ENCODE data around the gene HOXA10.

HOXA10 gene

DNA sequence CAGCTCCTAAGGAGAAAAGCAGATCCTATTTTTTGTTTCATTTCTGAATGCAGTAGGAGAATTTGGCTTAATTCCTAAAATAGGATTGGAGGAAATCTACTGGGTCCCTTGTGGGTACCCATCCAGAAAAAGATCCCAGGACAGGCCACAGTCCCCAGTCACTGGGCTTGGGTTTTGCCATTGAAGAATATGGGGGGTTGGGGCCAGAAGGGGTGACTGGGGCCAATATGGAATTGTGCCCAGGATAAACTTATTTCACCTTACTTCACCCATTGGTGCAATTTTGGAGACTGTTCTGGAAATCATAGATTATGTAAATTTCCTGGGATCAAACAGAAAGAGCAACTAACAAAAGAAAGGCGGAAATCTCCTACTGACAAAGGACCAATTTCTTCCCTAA is 35.6 kb downstream of the HOXA10 start:
- no peak overlapping the region for H3K27ac ChIP-seq
- TF ChIP-seq, protein P1, sequence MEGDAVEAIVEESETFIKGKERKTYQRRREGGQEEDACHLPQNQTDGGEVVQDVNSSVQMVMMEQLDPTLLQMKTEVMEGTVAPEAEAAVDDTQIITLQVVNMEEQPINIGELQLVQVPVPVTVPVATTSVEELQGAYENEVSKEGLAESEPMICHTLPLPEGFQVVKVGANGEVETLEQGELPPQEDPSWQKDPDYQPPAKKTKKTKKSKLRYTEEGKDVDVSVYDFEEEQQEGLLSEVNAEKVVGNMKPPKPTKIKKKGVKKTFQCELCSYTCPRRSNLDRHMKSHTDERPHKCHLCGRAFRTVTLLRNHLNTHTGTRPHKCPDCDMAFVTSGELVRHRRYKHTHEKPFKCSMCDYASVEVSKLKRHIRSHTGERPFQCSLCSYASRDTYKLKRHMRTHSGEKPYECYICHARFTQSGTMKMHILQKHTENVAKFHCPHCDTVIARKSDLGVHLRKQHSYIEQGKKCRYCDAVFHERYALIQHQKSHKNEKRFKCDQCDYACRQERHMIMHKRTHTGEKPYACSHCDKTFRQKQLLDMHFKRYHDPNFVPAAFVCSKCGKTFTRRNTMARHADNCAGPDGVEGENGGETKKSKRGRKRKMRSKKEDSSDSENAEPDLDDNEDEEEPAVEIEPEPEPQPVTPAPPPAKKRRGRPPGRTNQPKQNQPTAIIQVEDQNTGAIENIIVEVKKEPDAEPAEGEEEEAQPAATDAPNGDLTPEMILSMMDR (conservative IDR thresholded peaks at IDR 0.05) = no peak

DNA sequence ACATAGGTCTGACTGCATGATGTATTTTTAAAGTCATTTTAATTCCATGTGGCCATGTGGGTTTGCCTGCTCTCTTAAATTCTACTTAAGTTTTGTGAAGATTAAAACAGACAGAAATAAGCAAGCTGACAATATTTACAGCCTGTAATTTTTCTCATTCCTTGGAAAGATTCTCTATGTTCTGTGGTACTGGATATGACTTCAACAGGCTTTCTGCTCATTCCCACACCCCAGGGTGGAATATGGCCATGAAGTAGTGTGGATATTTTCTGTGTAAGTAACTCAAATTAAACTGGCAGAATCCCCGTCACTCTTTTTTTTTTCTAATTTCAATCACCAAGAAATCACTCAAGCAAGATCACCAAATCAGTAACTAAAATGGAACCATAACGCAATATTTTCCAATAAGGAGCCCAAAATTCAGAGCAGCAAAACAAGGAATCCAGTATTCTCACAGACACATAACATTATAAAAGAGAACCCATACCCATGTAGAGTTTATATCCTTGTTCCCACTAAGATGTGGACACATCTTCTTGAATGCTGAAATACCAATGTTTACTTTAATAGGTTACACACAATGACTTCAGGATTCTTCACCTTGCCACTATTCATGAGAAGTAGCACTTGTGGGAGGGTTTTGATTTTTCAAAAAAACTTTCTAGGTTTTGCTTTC is 36.3 kb downstream of the HOXA10 start:
- TF ChIP-seq, protein P1 (conservative IDR thresholded peaks at IDR 0.05) = no peak
- no peak overlapping the region for H3K27ac ChIP-seq

DNA sequence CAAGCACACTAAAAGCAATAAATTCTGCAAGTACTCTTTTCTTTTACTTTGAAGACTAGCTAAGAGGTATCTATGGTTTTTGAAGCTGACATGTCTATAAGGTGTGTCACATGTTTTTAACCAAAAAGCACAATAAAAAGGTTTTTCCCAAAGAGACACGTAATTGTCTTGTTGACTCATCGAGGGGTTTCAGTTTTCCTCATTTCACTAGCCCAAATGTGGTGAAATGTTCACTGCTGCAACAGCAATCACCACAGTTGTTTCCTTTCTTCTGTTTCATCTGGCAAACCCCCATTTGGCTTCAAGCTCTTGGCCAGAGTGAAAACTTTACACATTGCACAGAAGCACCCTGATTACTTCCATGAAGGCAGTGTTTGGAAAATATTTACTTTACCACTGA is 39.7 kb downstream of the HOXA10 start:
- no peak overlapping the region for H3K27ac ChIP-seq
- TF ChIP-seq, protein P1 (conservative IDR thresholded peaks at IDR 0.05) = no peak

DNA sequence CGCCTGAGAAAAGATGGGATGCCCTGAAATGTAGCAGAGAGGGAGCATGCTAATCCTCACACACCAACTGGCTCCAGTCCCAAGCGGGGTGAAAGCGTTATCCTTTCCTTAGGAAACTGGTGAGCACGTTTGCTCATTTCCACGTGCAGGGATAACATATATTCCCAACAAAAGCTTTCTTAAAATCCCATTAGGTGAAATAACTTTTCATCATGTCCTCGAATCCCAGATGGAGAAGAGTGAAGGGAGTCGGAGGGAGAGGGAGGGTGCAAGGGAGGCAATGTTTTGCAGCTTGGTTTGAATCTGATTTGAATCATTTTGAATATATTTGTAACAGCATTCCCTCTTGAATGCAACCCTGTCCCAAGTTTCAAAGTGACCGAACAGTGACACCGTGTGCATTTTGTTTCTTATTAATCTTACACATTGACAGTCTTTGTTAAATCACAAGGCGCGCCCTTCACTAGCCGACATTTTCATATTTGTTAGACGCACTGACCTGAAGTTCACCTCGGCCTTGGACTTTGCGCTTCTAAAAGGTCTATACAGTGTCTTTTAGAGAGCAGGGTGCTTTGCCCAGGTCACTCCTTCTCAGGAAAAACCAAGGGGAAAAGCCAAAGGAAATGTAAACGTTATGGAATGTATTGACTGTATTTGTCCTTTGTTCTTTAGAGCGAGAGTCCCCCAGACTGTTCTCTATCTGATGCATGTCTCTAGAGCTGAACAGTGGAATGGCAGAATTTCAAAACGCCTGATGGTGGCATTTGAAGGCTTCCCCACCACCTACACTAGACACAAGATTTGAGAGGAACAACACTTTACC is 40.5 kb downstream of the HOXA10 start:
- TF ChIP-seq, protein P1 (conservative IDR thresholded peaks at IDR 0.05) = no peak
- no peak overlapping the region for H3K27ac ChIP-seq

DNA sequence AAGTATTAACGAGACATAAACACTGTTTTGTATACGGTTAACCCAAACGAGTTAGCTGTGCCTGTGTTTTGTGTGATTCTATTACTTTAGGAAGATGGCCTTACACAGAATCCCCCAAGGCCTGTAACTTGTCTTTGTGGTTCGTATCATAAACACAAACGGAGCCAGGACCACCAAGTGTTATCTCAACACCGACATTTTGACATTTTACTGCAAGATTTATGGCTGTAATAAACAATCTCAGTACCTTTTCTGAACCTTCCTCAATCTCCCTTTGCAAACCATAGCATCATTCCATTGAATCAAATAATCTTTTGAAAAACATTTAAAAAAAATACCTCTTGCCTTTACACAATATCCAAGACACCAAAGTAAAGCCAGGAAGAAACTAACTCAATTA is 41.1 kb downstream of the HOXA10 start:
- TF ChIP-seq, protein P1 (conservative IDR thresholded peaks at IDR 0.05) = no peak
- no peak overlapping the region for H3K27ac ChIP-seq

DNA sequence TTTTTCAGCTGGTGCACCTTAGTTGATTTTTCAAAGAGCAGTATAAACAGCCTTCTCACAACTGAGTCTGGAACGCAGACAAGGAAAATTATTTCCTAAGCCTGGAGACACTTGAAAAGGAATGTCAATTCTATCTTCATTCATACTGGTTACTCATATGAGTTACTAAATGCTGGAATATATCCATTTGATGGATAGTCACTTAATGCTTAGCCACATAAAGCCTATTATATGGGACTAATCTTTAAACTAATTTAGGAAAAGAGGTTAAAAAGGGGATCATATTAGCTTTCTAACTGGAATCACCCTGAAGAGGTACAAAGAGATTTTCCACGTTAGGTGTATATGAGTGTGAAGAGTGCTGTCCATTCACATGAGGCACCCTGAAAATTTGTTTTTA is 41.9 kb downstream of the HOXA10 start:
- no peak overlapping the region for H3K27ac ChIP-seq
- TF ChIP-seq, protein P1 (conservative IDR thresholded peaks at IDR 0.05) = no peak

DNA sequence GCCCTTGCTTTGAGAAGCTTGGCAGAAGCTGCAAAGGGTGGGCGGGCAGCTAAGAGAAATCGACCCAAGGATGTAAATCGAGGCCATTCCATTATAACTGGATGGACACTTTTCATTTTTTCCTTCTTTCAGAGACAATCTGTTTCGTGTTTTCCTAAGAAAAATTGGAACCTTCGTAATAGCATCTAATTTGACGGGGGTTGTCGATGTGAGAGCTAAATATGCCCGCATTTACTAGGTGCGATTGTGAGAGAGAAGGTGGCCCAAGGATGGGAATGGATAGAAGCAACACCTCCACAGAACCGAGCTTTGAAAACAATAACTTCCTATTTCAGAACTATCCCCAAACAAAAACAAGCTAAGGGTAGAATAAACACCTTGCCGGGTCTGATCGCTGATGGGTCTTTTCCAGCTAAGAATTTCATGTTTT is 42.7 kb downstream of the HOXA10 start:
- TF ChIP-seq, protein P1 (conservative IDR thresholded peaks at IDR 0.05) = no peak
- H3K27ac ChIP-seq = peak overlapping the region; percentile 71; the same call in 1 of the 2 replicates

Data from VCaP (cell line).